Activated CD4-positive, alpha-beta T cell treated with anti-CD3 and anti-CD28 coated beads, Interleukin-2, amount 50 U/mL, for 16 hours (primary cell): ENCODE measurements around the gene GNAZ.

Experiments
- DNase-seq: peaks from one replicate; pipeline ENCODE4 v3.0.0-alpha.2; 2020

Gene GNAZ

GRCh38 chr22:23140385-23140784, 70.1 kb downstream of the GNAZ start:
- no peak for DNase-seq

DNA sequence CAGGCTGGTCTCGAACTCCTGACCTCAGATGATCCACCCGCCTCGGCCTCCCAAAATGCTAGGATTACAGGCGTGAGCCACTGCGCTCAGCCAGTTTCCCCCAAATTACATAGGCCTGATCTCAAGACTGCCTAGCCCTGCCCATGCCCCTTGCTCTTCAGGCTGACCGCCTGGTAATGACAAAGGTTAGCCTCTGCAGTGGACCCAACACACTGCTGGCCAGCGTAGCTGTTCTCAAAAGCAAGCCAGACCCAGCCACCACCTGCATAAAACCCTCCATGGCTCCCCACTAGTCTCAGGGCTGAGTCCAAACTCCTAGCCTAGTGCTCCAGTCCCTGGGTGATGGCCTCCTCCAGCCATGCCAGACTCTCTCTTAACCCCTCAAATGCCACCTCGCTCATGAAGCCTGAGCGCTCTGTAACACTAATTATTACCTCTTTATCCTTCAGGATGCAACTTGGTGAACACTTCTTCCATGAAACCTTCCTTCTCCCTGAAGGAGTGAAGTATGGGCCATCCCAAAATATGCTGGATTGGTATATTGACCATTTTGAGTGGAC, 72.3 kb downstream of the GNAZ start:
- DNase-seq = no peak

DNA sequence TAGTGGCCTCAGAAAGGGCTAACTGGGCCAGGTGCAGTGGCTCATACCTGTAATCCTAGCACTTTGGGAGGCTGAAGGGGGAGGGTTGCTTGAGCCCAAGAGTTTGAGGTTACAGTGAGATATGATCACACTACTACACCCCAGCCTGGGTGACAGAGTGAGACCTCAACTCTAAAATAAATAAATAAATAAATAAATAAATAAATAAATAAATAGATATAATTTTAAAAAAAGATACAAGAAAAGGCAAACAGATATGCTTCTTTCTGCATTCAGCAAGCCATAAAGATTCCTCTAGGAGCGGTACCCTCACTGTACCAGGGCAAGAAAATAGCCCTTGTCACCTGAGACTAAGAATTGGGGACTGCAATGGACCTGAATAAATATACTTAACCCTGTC, 72.8 kb downstream of the GNAZ start:
- DNase-seq = no peak

DNA sequence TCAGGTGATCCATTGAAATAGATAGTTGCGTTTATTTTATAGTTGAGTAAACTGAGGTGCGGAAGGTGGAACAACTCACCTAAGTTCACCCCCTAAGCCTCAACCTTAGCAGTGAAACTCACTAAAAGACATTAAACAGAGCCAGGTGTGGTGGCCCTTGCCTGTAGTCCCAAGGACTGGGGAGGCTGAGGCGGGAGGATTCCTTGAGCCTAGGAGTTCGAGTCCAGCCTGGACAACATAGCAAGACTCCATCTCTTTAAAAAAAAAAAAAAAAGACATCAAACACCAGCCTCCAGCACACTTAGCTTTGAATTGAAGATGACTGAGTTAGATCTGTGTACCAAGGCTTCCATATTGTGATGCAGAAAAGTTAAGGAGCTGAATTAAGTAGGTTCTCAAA, 74.1 kb downstream of the GNAZ start:
- no peak for DNase-seq

DNA sequence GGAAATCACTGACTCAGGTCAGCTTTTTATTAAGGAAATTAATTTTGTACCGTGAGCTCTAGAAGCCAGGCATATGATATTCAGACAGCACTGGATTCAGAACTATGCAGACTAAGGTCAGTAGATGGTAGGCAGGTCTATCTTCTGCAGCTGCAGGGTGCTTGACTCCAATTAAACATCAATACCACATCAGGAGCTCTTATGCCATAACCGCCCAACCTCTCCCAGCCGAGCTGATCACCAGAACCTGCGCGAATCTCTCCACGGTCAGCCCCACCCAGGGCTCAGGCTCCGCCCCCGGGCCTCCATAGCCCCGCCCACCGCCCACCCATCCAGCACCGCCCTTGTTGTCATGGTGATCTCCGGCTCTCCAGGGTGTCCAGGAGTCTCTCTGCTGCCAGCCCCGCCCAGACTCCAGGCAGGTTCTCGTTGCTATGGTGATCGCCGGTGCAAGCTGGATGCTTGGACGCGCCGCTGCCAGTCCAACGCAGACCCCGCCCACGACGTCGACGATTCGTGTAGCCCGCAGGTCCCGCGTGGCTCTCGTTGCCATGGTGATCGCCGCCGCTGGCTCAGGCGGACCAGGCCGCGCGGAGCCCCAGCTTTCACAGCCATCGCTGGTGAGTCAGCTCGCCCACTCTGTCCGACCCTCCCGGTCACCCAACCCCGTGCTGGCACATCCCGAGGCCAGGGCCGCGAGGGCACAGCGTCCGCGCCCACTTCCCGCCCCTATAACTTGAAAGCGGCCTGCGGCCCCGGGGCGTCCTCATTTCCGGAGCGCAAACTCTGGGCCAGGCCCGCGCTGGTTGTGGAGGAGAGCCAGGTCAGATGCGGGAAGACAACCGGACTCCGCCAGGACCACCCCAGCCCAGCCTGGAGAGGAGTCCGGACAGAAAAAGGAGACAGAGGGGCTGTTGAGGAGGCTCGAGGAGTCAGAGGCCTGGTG, 74.9 kb downstream of the GNAZ start, which contains the start of gene RAB36:
TSS of gene RAB36 (plus strand) at position 546 of the 946 bp plus-strand sequence. CDS start 1,140 bp downstream, outside the sequence.
- DNase-seq = peak; percentile 91

DNA sequence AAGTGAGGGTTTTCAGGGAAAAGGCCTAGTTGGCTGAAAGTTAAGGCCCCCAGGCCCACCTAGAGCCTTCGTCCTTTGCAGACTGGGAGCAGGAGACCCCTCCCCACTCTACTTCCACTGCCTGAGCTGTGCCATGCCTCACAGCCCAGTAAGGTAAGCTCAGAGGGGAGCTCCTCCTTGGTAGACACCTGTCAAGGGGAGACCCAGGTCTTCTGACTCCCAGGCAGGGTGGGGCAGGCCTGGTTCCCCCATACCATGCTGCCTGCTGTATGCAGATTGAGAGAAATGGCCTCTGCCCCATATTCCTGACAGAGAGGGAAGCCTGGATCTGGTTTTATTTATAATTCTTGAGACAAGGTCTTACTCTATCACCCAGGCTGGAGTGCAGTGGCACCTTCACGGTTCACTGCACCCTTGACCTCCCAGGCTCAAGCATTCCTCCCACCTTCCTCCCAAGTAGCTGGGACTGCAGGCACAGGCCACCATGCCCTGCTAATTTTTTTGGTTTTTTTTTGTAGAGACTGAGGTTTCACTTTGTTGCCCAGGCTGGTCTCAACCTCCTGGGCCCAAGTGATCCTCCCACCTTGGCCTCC, 75.7 kb downstream of the GNAZ start:
- no peak for DNase-seq

- no peak for DNase-seq
Measured at GRCh38 chr22:23146478-23147205, 76.3 kb downstream of the GNAZ start.

DNA sequence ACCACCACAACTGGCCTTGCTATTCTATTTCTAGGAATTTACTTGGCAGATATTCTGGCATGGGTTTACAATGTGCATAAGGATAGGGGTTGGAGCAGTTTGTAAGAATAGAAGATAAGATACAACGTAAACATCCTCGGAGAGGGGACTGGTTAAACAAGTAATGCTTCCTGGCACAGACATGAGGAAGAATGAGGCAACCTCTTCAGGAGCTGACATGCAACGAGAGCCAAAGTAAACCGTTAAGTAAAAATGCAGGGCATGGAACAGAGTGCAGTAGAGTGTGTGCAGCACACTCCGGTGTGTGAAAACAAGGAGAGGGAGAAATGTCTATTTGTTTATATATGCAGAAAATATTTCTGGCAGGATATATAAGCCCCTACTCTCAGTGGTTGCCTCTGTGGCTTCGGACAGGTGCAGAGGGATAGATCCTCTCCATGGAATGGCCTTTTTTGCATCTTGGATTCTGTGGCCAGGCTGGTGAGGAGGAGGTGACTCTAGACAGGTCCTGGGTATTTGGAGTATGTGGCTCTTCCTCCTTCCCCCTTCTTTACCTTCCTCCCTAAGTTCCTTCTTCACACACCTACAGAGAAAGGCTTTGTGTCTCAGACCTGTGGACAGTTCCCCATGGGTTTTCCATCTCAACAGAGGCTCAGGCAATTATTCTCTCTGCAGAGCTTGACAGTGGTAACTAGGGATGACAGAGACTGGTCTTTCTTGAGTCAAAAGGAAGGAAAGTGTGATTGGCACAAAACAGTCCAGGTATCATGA, 77.5 kb downstream of the GNAZ start:
- DNase-seq = no peak

GRCh38 chr22:23149743-23150238, 79.5 kb downstream of the GNAZ start:
- no peak for DNase-seq

GRCh38 chr22:23150762-23151161, 80.4 kb downstream of the GNAZ start:
- no peak for DNase-seq

DNA sequence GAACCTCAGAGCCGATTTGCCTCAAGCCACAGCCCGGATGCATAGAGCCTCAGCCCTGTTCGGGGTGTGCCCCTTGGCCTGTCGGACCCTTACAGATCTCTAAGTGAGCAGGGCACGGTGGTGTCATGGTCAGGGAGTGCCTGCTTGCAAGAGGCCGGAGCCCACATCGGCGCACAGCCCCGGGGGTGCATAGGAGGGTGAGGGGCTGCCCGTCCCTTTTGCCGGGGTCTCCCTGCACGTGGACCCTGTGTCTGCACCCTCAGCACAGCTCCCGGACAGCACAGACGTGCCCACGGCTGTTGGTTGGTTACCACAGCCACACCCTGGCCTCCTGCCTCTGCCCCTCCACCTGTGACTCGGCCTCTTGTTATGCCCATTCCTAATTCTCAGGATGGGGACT, 81.5 kb downstream of the GNAZ start:
- no peak for DNase-seq

DNA sequence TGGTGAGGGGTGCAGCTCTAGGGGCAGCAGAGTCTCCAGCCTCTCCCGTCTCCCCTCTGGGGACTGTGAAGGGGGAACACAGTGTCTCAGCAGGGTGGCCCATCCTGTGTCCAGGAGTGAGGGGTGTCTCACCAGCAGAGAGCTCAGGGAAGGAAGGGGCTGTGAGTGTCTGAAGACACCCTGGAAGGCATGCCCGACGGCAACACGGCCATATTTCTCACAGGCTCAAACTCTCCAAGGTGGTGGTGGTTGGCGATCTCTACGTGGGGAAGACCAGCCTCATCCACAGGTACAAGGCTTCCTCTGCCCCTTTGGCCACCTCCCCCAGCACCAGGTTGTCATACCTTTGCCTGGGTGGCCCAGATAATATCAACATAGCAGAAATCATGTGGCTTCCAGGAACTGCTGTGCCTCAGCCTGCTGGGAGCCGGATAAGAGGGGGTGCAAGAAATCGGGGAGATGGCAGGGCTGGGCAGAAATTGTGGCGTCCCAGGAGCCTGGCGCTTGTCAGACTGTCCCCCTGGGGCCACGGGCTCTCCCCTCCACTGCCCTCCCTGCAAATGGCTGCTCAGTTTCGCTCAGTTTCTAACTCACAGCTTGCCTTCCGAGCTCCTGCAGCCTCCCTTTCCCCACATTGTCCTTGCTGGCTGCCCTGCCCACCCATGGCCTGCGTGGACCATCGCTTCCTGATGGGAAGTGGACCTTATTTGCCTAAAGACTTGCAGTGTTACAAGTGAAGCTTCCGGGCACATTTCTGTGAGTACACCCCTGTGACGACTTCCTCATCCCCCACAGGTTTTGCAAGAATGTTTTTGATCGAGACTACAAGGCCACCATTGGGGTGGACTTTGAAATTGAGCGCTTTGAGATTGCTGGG, 82.2 kb downstream of the GNAZ start:
- DNase-seq = no peak

- DNase-seq = no peak
Measured at GRCh38 chr22:23153994-23154393, 83.7 kb downstream of the GNAZ start.

GRCh38 chr22:23154461-23154860, 84.1 kb downstream of the GNAZ start:
- no peak for DNase-seq

- DNase-seq = no peak
Measured at GRCh38 chr22:23155143-23155542, 84.8 kb downstream of the GNAZ start.

DNA sequence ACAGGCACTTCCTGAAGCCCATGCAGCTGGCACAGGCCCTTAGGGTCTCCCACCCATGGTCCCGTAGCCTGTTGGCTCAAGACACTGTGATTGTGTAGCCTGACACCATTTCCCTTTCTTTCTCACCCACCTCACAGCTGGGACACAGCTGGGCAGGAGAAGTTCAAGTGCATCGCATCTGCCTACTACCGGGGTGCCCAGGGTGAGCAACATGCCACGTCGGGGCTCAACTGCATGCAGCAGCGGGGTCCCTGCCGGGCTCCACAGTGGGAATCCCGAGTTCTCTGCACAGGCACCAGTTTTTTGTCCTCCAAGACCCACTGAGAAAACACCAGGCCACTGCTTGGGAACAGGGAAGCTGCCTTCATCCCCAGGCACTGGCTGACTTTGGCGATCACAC, 85.5 kb downstream of the GNAZ start:
- no peak for DNase-seq

GRCh38 chr22:23156286-23156685, 86.0 kb downstream of the GNAZ start:
- no peak for DNase-seq

DNA sequence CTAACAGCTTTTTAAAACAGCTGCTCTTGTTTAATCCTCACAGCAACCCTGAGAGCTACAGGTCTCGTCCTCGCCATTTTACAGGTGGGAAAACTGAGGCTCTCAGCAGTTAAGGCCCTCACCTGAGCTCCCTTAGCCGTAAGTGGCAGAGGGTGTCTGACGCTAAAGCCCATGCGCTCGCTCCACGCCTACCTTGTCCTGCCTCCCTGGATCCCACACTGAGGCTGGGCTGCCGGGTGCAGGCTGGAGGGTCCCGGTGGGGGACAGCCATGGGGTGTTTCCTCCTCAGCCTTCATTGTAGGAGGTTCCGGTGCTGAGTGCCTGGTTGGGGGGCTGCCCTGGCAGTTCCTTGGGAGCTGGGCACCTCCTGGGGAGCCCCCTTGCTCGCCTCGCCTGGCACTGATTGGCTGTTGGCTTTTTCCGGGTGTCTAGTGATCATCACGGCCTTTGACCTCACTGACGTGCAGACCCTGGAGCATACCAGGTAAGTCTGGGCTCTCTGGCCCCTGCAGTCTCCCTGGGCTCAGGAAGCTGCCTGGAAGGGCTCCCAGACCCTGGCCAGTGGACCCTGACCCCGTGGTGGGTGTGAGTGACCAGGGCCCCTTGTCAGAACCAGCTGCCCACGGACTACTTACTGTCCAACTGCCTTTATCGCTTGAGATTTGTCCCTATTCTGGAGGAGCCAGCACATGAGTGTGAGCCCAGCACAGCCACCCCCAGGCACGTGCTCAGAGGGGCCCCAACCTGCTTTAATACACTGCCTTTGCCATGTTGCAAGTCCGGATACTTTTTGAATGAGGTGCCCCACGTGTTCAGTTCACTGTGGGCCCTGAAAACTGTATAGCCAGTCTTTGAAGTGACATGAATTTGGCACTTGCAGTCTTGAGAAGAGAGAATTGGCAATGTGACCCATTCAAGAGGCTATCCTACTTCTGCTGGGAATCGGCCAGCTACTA, 87.5 kb downstream of the GNAZ start:
- DNase-seq = no peak

- no peak for DNase-seq
Measured at GRCh38 chr22:23158516-23159290, 88.4 kb downstream of the GNAZ start.
